IPS-15b (cell line): ENCODE measurements around the gene LRRC45.

Experiments
- H3K27me3 ChIP-seq: one replicate; pipeline ENCODE4 v1.6.1; 2013; ENCODE audit warnings: low read length; ENCODE audit not compliant: control insufficient read depth, insufficient read depth
- H3K36me3 ChIP-seq: one replicate; pipeline ENCODE4 v1.6.1; 2013; ENCODE audit warnings: low read length; ENCODE audit not compliant: control insufficient read depth, insufficient read depth
- H3K4me1 ChIP-seq: one replicate; pipeline ENCODE4 v1.6.1; 2013; ENCODE audit warnings: mild to moderate bottlenecking, low read length; ENCODE audit not compliant: control insufficient read depth, insufficient read depth
- H3K4me3 ChIP-seq: one replicate; pipeline ENCODE4 v1.5.1; 2013; ENCODE audit warnings: low read depth, low read length
- H3K9ac ChIP-seq: one replicate; pipeline ENCODE4 v1.6.1; 2013; ENCODE audit warnings: low read depth, mild to moderate bottlenecking, low read length
- H3K9me3 ChIP-seq: one replicate; pipeline ENCODE4 v1.6.1; 2013; ENCODE audit warnings: mild to moderate bottlenecking, low read length; ENCODE audit not compliant: control insufficient read depth, insufficient read depth

Gene LRRC45

GRCh38 chr17:82004517-82005455 is 18.3 kb upstream of the LRRC45 start:
- Histone ChIP-seq H3K9ac (no peak overlapping the region), H3K4me3 (no peak overlapping the region), H3K27me3 (no peaks in the 10 kb centered on the region), H3K4me1 (no peaks in the 10 kb centered on the region), H3K36me3 (peaks cover 2% of the 10 kb centered on the region), H3K9me3 (no peaks in the 10 kb centered on the region)

- Histone ChIP-seq H3K4me3 (no peak overlapping the region), H3K9ac (no peak overlapping the region), H3K4me1 (no peaks in the 10 kb centered on the region)
Measured at GRCh38 chr17:82005701-82006348, 17.3 kb upstream of the LRRC45 start.

GRCh38 chr17:82006468-82007227 is 16.5 kb upstream of the LRRC45 start:
- H3K9me3 ChIP-seq, result no peaks in the 10 kb centered on the region
- no peaks in the 10 kb centered on the region for H3K36me3 ChIP-seq
- no peaks in the 10 kb centered on the region for H3K27me3 ChIP-seq
- H3K4me1 ChIP-seq, result no peaks in the 10 kb centered on the region
- H3K4me3 ChIP-seq, result no peak overlapping the region
- no peak overlapping the region for H3K9ac ChIP-seq

More at GRCh38 chr17:82005701-82006348, 17.3 kb upstream of the LRRC45 start:
- Histone ChIP-seq H3K27me3 (no peaks in the 10 kb centered on the region), H3K9me3 (no peaks in the 10 kb centered on the region), H3K36me3 (no peaks in the 10 kb centered on the region)

GRCh38 chr17:82007228-82007494 is 15.9 kb upstream of the LRRC45 start:
- Histone ChIP-seq H3K36me3 (no peaks in the 10 kb centered on the region), H3K9ac (no peak overlapping the region), H3K4me1 (no peaks in the 10 kb centered on the region), H3K9me3 (no peaks in the 10 kb centered on the region), H3K27me3 (no peaks in the 10 kb centered on the region), H3K4me3 (no peak overlapping the region)

- H3K4me1 ChIP-seq, result no peaks in the 10 kb centered on the region
Measured at GRCh38 chr17:82007495-82008257, 15.4 kb upstream of the LRRC45 start.

GRCh38 chr17:82008258-82008940 is 14.7 kb upstream of the LRRC45 start:
- Histone ChIP-seq H3K4me1 (no peaks in the 10 kb centered on the region), H3K9me3 (no peaks in the 10 kb centered on the region), H3K36me3 (peaks cover 4% of the 10 kb centered on the region), H3K4me3 (no peak overlapping the region), H3K9ac (no peak overlapping the region), H3K27me3 (no peaks in the 10 kb centered on the region)

More at GRCh38 chr17:82007495-82008257, 15.4 kb upstream of the LRRC45 start:
- H3K36me3 ChIP-seq, result peaks cover 3% of the 10 kb centered on the region
- H3K4me3 ChIP-seq, result no peak overlapping the region
- no peaks in the 10 kb centered on the region for H3K27me3 ChIP-seq
- H3K9ac ChIP-seq, result no peak overlapping the region
- no peaks in the 10 kb centered on the region for H3K9me3 ChIP-seq

GRCh38 chr17:82008941-82009405 is 14.1 kb upstream of the LRRC45 start:
- Histone ChIP-seq H3K27me3 (no peaks in the 10 kb centered on the region), H3K9me3 (no peaks in the 10 kb centered on the region), H3K36me3 (peaks cover 4% of the 10 kb centered on the region), H3K9ac (no peak overlapping the region), H3K4me1 (no peaks in the 10 kb centered on the region), H3K4me3 (no peak overlapping the region)

- Histone ChIP-seq H3K4me3 (no peak overlapping the region), H3K4me1 (no peaks in the 10 kb centered on the region), H3K9me3 (no peaks in the 10 kb centered on the region), H3K9ac (no peak overlapping the region), H3K36me3 (peaks cover 4% of the 10 kb centered on the region), H3K27me3 (no peaks in the 10 kb centered on the region)
Measured at GRCh38 chr17:82009413-82009812, 13.7 kb upstream of the LRRC45 start.

- H3K9ac ChIP-seq, result no peak overlapping the region
- no peak overlapping the region for H3K4me3 ChIP-seq
- H3K36me3 ChIP-seq, result peaks cover 4% of the 10 kb centered on the region
- H3K27me3 ChIP-seq, result no peaks in the 10 kb centered on the region
- no peaks in the 10 kb centered on the region for H3K4me1 ChIP-seq
- no peaks in the 10 kb centered on the region for H3K9me3 ChIP-seq
Measured at GRCh38 chr17:82010575-82011525, 12.3 kb upstream of the LRRC45 start.

- no peak overlapping the region for H3K4me3 ChIP-seq
- no peak overlapping the region for H3K9ac ChIP-seq
- H3K36me3 ChIP-seq, result peaks cover 4% of the 10 kb centered on the region
- H3K4me1 ChIP-seq, result no peaks in the 10 kb centered on the region
- no peaks in the 10 kb centered on the region for H3K27me3 ChIP-seq
- H3K9me3 ChIP-seq, result no peaks in the 10 kb centered on the region
Measured at GRCh38 chr17:82011617-82012187, 11.4 kb upstream of the LRRC45 start.
